ENCODE data around the gene CLDN7. TPM values are rescaled to one million over a fixed set of nuclear protein-coding genes. Genes with fewer than 3 reads are reported as not detected.

Gene CLDN7
- total RNA-seq (2021; ENCODE audit: unreplicated experiment) (286 TPM), Bru-seq, nascent RNA (percentile 97 among the genes with signal in this experiment), BruChase-seq, experiment 1, labeled RNA remaining after a 6-hour chase (percentile 99 among the genes with signal in this experiment), BruChase-seq, experiment 2, labeled RNA remaining after a 2-hour chase (percentile 99 among the genes with signal in this experiment)
- polyA plus RNA-seq (2012), result 506 and 722 TPM in 2 replicates
- long read RNA-seq, transcript CLDN7-201 (4 exons, 1,542 nt), result major isoform, 255 of 301 reads
- long read RNA-seq, transcript CLDN7-207 (3 exons, 485 nt), result minor isoform, 12 of 301 reads
- long read RNA-seq, partial matches to known transcripts, result 5 of 301 reads
- long read RNA-seq, other reads (novel, unspliced or antisense), result 26 of 301 reads

GRCh38 chr17:7262192-7262934 is at the start of gene CLDN7:
CLDN7 (minus strand) TSS chr17:7262478; CDS start chr17:7262043, 435 bp downstream.
- CTCF ChIA-PET, result no interaction called here
- peak; percentile 93 for DNase-seq (ENCODE audit: low read depth, low spot score)

More at GRCh38 chr17:7262192-7262934, at the start of gene CLDN7:
- Histone ChIP-seq H3K27ac (ENCODE audit: low read depth, low read length) (peak within 1 kb of the TSS; percentile 94), H3K9me2 (ENCODE audit: insufficient read depth) (no peaks in the 10 kb centered on the region), H3K36me3 (ENCODE audit: control insufficient read depth in 1 of 2, insufficient read depth in 2 of 2, low read length in 2 of 2) (peaks cover 9 to 21% of the 10 kb centered on the region in 2 experiments), H2AFZ (ENCODE audit: low read depth, low read length, poor library complexity, severe bottlenecking) (no peak within 1 kb of the TSS), H3K79me2 (ENCODE audit: insufficient read depth, low read length) (peaks cover 48% of the 10 kb centered on the region), H3K4me1 (ENCODE audit: control insufficient read depth in 1 of 2, insufficient read depth in 2 of 2, low read length in 2 of 2) (peaks cover 42 to 70% of the 10 kb centered on the region in 2 experiments), H3K4me3 (replicated peaks in 1 of 2; ENCODE audit: low read depth in 1 of 2, low read length in 2 of 2) (peak within 1 kb of the TSS; percentile 98 to 99), H3K9ac (ENCODE audit: low read length) (peak within 1 kb of the TSS; percentile 99), H3K9me3 (ENCODE audit: control insufficient read depth in 1 of 2, insufficient read depth in 1 of 2, low read depth in 1 of 2, low read length in 2 of 2) (no peaks in the 10 kb centered on the region), H4K20me1 (ENCODE audit: insufficient read depth) (peaks cover 5% of the 10 kb centered on the region; the same call in 1 of the 2 replicates), H3K4me2 (ENCODE audit: low read length) (peak within 1 kb of the TSS; percentile 90), H3K27me3 (ENCODE audit: insufficient read depth, low read length) (no peaks in the 10 kb centered on the region)
- ChIA-PET POLR2A (interaction anchor here (1.1 to 1.6 kb wide), 3 partner anchors 18 to 72 kb away, joined by 3 to 7 read pairs (median 6); partner anchors contain the start of gene SLC2A4), RAD21 (ENCODE audit: low non-redundant PET in 1 of 2, low total read pairs in 2 of 2, uncharacterized antibody in 2 of 2, unreplicated experiment in 2 of 2) (no interaction called here)
- no peak for TF ChIP-seq ZNF274 (IDR thresholded peaks at IDR 0.05; ENCODE audit: low read depth, low read length)
- peak; percentile 78 for TF ChIP-seq EGR1 (IDR thresholded peaks at IDR 0.05; ENCODE audit: low read depth)
- TF ChIP-seq SP1 (IDR thresholded peaks at IDR 0.05; ENCODE audit: low read depth), result peak; percentile 88
- TF ChIP-seq MAX (IDR thresholded peaks at IDR 0.05), result peak; percentile 86
- peak; percentile 96 for TF ChIP-seq POLR2A (IDR thresholded peaks at IDR 0.05; ENCODE audit: borderline replicate concordance, extremely low read depth, insufficient read depth, insufficient read length)
- TF ChIP-seq, protein P1, sequence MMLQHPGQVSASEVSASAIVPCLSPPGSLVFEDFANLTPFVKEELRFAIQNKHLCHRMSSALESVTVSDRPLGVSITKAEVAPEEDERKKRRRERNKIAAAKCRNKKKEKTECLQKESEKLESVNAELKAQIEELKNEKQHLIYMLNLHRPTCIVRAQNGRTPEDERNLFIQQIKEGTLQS (IDR thresholded peaks at IDR 0.05), result no peak
- peak; percentile 25 for TF ChIP-seq YY1 (IDR thresholded peaks at IDR 0.05; ENCODE audit: extremely low read depth, insufficient replicate concordance, low read depth, low read length)
- peak in 2 of 3 experiments; percentile 25 to 42; a peak in 2 of 6 replicates for TF ChIP-seq CTCF (IDR thresholded peaks at IDR 0.05 in 2 of 3, conservative IDR thresholded peaks at IDR 0.05 in 1 of 3; ENCODE audit: borderline replicate concordance in 1 of 3, insufficient read depth in 1 of 3, low read depth in 2 of 3, low read length in 2 of 3)
- TF ChIP-seq SIN3A (IDR thresholded peaks at IDR 0.05; ENCODE audit: low read depth), result peak; percentile 98
- TF ChIP-seq EZH2phosphoT487 (IDR thresholded peaks at IDR 0.05; ENCODE audit: borderline replicate concordance), result no peak
- TF ChIP-seq CBX3 (IDR thresholded peaks at IDR 0.05; ENCODE audit: low read depth), result no peak
- no peak for TF ChIP-seq CEBPB (IDR thresholded peaks at IDR 0.05; ENCODE audit: low read depth)
- peak; percentile 100 for TF ChIP-seq POLR2AphosphoS5 (IDR thresholded peaks at IDR 0.05; ENCODE audit: low read depth, low read length)
- no peak for TF ChIP-seq EZH2 (IDR thresholded peaks at IDR 0.05)
- TF ChIP-seq ZFX (IDR thresholded peaks at IDR 0.05), result no peak
- peak; percentile 55 for TF ChIP-seq JUND (IDR thresholded peaks at IDR 0.05)
- peak; percentile 62 for ATAC-seq
- no TSS peak for BruUV-seq (replicated peaks)
- intact Hi-C loops (cut with micrococcal nuclease), result loop anchor here (1.0 to 10.0 kb wide), 4 partner anchors 10 to 172 kb away; partner anchors contain the start of genes ELP5, FGF11, SLC2A4 and TMEM102

Measured in HCT116 (cell line).